HepG2 (cell line): ENCODE results near the gene IL1RAP. TPM values are rescaled to one million over a fixed set of nuclear protein-coding genes. Genes with fewer than 3 reads are reported as not detected.

ENCODE experiments used
- BCLAF1 ChIP-seq: fragments of 450-650 bp; IDR thresholded peaks from 2 replicates; pipeline ENCODE4 v1.6.1; 2017; ENCODE audit warnings: mild to moderate bottlenecking
- FOXC1 ChIP-seq: sonication (generic); formaldehyde crosslinking; IDR thresholded peaks from 2 replicates; pipeline ENCODE4 v1.8.0; 2022; ENCODE audit warnings: mild to moderate bottlenecking, missing genetic modification reagents, borderline replicate concordance
- GATAD1 ChIP-seq: IDR thresholded peaks from 2 replicates; pipeline ENCODE4 v1.6.1; 2016; ENCODE audit warnings: missing genetic modification reagents, missing compliant biosample characterization
- HNF4G ChIP-seq, 2 experiments: sonication (generic) in 1 of 2; formaldehyde crosslinking in 1 of 2; IDR thresholded peaks; 2 replicates each; pipeline versions ENCODE4 v1.4.0 to v1.6.1; 2011 to 2020; ENCODE audit warnings: borderline replicate concordance in 2 of 2, low read depth in 2 of 2, mild to moderate bottlenecking in 2 of 2, low read length in 1 of 2, missing genetic modification reagents in 1 of 2, moderate library complexity in 1 of 2
- KLF11 ChIP-seq: IDR thresholded peaks from 2 replicates; pipeline ENCODE4 v1.6.1; 2016; ENCODE audit warnings: missing compliant biosample characterization
- NCOA2 ChIP-seq: sonication (generic); formaldehyde crosslinking; IDR thresholded peaks from 2 replicates; pipeline ENCODE4 v1.8.0; 2022; ENCODE audit warnings: inconsistent platforms
- NFYC ChIP-seq: IDR thresholded peaks from 2 replicates; pipeline ENCODE4 v1.6.1; 2016; ENCODE audit warnings: missing genetic modification reagents, missing compliant biosample characterization
- RAD21 ChIP-seq: fragments of 450-650 bp; formaldehyde crosslinking; IDR thresholded peaks from 2 replicates; pipeline ENCODE4 v1.5.0; 2020; ENCODE audit warnings: mild to moderate bottlenecking
- SMYD3 ChIP-seq: sonication (generic); formaldehyde crosslinking; IDR thresholded peaks from 2 replicates; pipeline ENCODE4 v1.8.1; 2023; ENCODE audit warnings: mild to moderate bottlenecking, missing genetic modification reagents
- SOX5 ChIP-seq: IDR thresholded peaks from 2 replicates; pipeline ENCODE4 v1.6.1; 2016; ENCODE audit warnings: borderline replicate concordance
- SSRP1 ChIP-seq: IDR thresholded peaks from 2 replicates; pipeline ENCODE4 v1.6.1; 2016; ENCODE audit warnings: control low read depth
- TARDBP ChIP-seq: sonication (generic); formaldehyde crosslinking; IDR thresholded peaks from 2 replicates; pipeline ENCODE4 v1.8.0; 2022; ENCODE audit warnings: mild to moderate bottlenecking, missing genetic modification reagents
- XRCC5 ChIP-seq: fragments of 200-400 bp; formaldehyde crosslinking; optimal IDR thresholded peaks from 2 replicates; pipeline ENCODE3; 2017; ENCODE audit warnings: mild to moderate bottlenecking, low read length
- ZNF138 ChIP-seq: sonication (generic); formaldehyde crosslinking; IDR thresholded peaks from 2 replicates; pipeline ENCODE4 v1.5.0; 2020; ENCODE audit warnings: mild to moderate bottlenecking, low read depth, missing genetic modification reagents
- ZNF17 ChIP-seq: sonication (generic); formaldehyde crosslinking; IDR thresholded peaks from 2 replicates; pipeline ENCODE4 v1.5.0; 2020; ENCODE audit warnings: mild to moderate bottlenecking, missing genetic modification reagents
- ZNF251 ChIP-seq: sonication (generic); formaldehyde crosslinking; IDR thresholded peaks from 2 replicates; pipeline ENCODE4 v1.9.0; 2021; ENCODE audit warnings: mild to moderate bottlenecking, missing genetic modification reagents
- ZNF263 ChIP-seq: sonication (generic); formaldehyde crosslinking; IDR thresholded peaks from 2 replicates; pipeline ENCODE4 v1.4.0; 2020; ENCODE audit warnings: missing genetic modification reagents
- ZNF343 ChIP-seq: sonication (generic); formaldehyde crosslinking; IDR thresholded peaks from 2 replicates; pipeline ENCODE4 v1.4.0; 2020; ENCODE audit warnings: mild to moderate bottlenecking, missing genetic modification reagents
- ZNF781 ChIP-seq: sonication (generic); formaldehyde crosslinking; IDR thresholded peaks from 2 replicates; pipeline ENCODE4 v1.5.1; 2020; ENCODE audit warnings: borderline replicate concordance, mild to moderate bottlenecking, missing genetic modification reagents; ENCODE audit errors: not compliant biosample characterization
- polyA plus RNA-seq, 8 experiments: library from polyadenylated mRNA; depleted of rRNA in 3 of 8; stranded (reverse) in 7 of 8; unstranded in 1 of 8; fragments of >200 nt; fragmentation: Illumina TruSeq in 4 of 8; extraction: Trizol in 4 of 8; gene quantifications; 2 replicates each; pipeline versions ENCODE4 v1.2.1 to v1.2.3, GENCODE V29; 2011 to 2016; ENCODE audit warnings: low read depth in 4 of 8, missing spikeins in 1 of 8, mixed read lengths in 1 of 8; ENCODE audit not compliant: insufficient read depth in 1 of 8
- total RNA-seq, 5 experiments: library from RNA; depleted of rRNA; stranded (reverse); fragments of >200 nt; fragmentation: Illumina TruSeq; extraction: Trizol; gene quantifications; 2 replicates each; pipeline ENCODE4 v1.2.3, GENCODE V29; 2016; ENCODE audit warnings: low read depth in 1 of 5
- TF ChIP-seq, protein P1 (sequence below): IDR thresholded peaks from 2 replicates; pipeline ENCODE4 v1.6.1; 2016; ENCODE audit warnings: low read depth, borderline replicate concordance
- TF ChIP-seq, protein P2 (sequence below): sonication (generic); formaldehyde crosslinking; conservative IDR thresholded peaks from 2 replicates; pipeline ENCODE4 v1.4.0; 2020; ENCODE audit warnings: missing genetic modification reagents

IL1RAP gene
- total and polyA plus RNA-seq, 2 of the 13 experiments (the other 11 are each of a cell fraction or from before 2014, with no cell fraction given): 18.3 to 54.9 TPM

- TF ChIP-seq, protein P1, sequence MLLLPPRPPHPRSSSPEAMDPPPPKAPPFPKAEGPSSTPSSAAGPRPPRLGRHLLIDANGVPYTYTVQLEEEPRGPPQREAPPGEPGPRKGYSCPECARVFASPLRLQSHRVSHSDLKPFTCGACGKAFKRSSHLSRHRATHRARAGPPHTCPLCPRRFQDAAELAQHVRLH (CRISPR knock-in tag): peak; percentile 89
- TF ChIP-seq SMYD3: no peak
- TF ChIP-seq SSRP1 (CRISPR knock-in tag): peak; percentile 60; the same call in 1 of the 2 replicates
- TF ChIP-seq GATAD1: peak; percentile 32; the same call in 1 of the 2 replicates
- TF ChIP-seq ZNF781 (CRISPR knock-in tag): peak; percentile 76
- no peak for TF ChIP-seq KLF11
- peak; percentile 69 for TF ChIP-seq NCOA2 (CRISPR knock-in tag)
- TF ChIP-seq HNF4G (IDR thresholded peaks at IDR 0.05; ENCODE audit: borderline replicate concordance, low read depth, low read length): no peak
- TF ChIP-seq HNF4G (CRISPR knock-in tag; IDR thresholded peaks at IDR 0.05; ENCODE audit: borderline replicate concordance, low read depth): peak; percentile 68; the same call in 1 of the 2 replicates
- peak; percentile 60; the same call in 1 of the 2 replicates for TF ChIP-seq SOX5
- peak; percentile 98 for TF ChIP-seq XRCC5
- no peak for TF ChIP-seq ZNF263 (CRISPR knock-in tag)
- TF ChIP-seq NFYC (CRISPR knock-in tag): peak; percentile 62
- 0 out of 2 replicates have a peak, but pooled peaks have one; percentile 35 for TF ChIP-seq ZNF138
- TF ChIP-seq BCLAF1: no peak
- peak; percentile 92 for TF ChIP-seq RAD21 (CRISPR knock-in tag)
- peak; percentile 3; the same call in 1 of the 2 replicates for TF ChIP-seq TARDBP
- no peak for TF ChIP-seq ZNF343 (CRISPR knock-in tag)
- peak; percentile 90 for TF ChIP-seq FOXC1 (CRISPR knock-in tag)
- TF ChIP-seq ZNF17 (CRISPR knock-in tag): no peak
- no peak for TF ChIP-seq ZNF251 (CRISPR knock-in tag)
- TF ChIP-seq, protein P2, sequence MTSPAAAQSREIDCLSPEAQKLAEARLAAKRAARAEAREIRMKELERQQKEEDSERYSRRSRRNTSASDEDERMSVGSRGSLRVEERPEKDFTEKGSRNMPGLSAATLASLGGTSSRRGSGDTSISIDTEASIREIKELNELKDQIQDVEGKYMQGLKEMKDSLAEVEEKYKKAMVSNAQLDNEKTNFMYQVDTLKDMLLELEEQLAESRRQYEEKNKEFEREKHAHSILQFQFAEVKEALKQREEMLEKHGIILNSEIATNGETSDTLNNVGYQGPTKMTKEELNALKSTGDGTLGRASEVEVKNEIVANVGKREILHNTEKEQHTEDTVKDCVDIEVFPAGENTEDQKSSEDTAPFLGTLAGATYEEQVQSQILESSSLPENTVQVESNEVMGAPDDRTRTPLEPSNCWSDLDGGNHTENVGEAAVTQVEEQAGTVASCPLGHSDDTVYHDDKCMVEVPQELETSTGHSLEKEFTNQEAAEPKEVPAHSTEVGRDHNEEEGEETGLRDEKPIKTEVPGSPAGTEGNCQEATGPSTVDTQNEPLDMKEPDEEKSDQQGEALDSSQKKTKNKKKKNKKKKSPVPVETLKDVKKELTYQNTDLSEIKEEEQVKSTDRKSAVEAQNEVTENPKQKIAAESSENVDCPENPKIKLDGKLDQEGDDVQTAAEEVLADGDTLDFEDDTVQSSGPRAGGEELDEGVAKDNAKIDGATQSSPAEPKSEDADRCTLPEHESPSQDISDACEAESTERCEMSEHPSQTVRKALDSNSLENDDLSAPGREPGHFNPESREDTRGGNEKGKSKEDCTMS (CRISPR knock-in tag): no peak
These were observed at the start of gene IL1RAP (continued) for GRCh38 chr3:190513409-190514370.
